K562 (cell line): ENCODE data around the gene FHIT. TPM values are rescaled to one million over a fixed set of nuclear protein-coding genes. Genes with fewer than 3 reads are reported as not detected.

ENCODE experiments used
- ATF1 ChIP-seq, 2 experiments: fragments of 450-650 bp in 1 of 2; IDR thresholded peaks; 2 replicates each; pipeline ENCODE4 v1.6.1; 2016; ENCODE audit warnings: missing compliant biosample characterization in 1 of 2, missing genetic modification characterization in 1 of 2
- CBX8 ChIP-seq: fragments of 200-600 bp; sonication (generic); IDR thresholded peaks from 2 replicates; pipeline ENCODE4 v1.6.1; 2012; ENCODE audit warnings: borderline replicate concordance, mixed run types, low read depth, mild to moderate bottlenecking, moderate library complexity, mixed read lengths, low read length, control low read depth, inconsistent platforms; ENCODE audit not compliant: poor library complexity, severe bottlenecking; ENCODE audit errors: extremely low read depth
- CHCHD3 ChIP-seq: fragments of 250-450 bp; sonication (Bioruptor Pico); IDR thresholded peaks from 2 replicates; pipeline ENCODE4 v2.1.2; 2022; ENCODE audit warnings: mild to moderate bottlenecking
- HMGN3 ChIP-seq: IDR thresholded peaks from 2 replicates; pipeline ENCODE4 v1.6.1; 2011; ENCODE audit warnings: borderline replicate concordance, low read depth, mild to moderate bottlenecking, mixed read lengths, low read length; ENCODE audit not compliant: insufficient read length; ENCODE audit errors: extremely low read depth
- KDM1A ChIP-seq, 2 experiments: fragments of 450-650 bp; IDR thresholded peaks; 2 replicates each; pipeline ENCODE4 v1.6.1; 2016; ENCODE audit warnings: mild to moderate bottlenecking in 2 of 2
- KLF6 ChIP-seq: fragments of 250-450 bp; sonication (Bioruptor Pico); IDR thresholded peaks from 2 replicates; pipeline ENCODE4 v1.4.0; 2020; ENCODE audit warnings: mild to moderate bottlenecking, moderate library complexity, borderline replicate concordance
- PHB2 ChIP-seq: fragments of 450-650 bp; IDR thresholded peaks from 2 replicates; pipeline ENCODE4 v1.6.1; 2017; ENCODE audit warnings: low read depth
- RBM15 ChIP-seq: fragments of 200-400 bp; formaldehyde crosslinking; IDR thresholded peaks from 2 replicates; pipeline ENCODE4 v1.6.1; 2018; ENCODE audit warnings: mild to moderate bottlenecking, low read length, moderate library complexity; ENCODE audit not compliant: insufficient read depth
- RUNX1 ChIP-seq: sonication (generic); IDR thresholded peaks from 2 replicates; pipeline ENCODE4 v1.6.1; 2016; ENCODE audit warnings: antibody characterized with exemption, low read depth
- SMAD4 ChIP-seq: fragments of 250-450 bp; sonication (Bioruptor Pico); conservative IDR thresholded peaks from 2 replicates; pipeline ENCODE4 v1.8.0; 2021; ENCODE audit warnings: inconsistent platforms, mild to moderate bottlenecking, moderate library complexity
- SNRNP70 ChIP-seq: fragments of 200-400 bp; formaldehyde crosslinking; optimal IDR thresholded peaks from 2 replicates; pipeline ENCODE3; 2017; ENCODE audit warnings: low read depth, low read length
- SUPT5H ChIP-seq: fragments of 450-650 bp; IDR thresholded peaks from 2 replicates; pipeline ENCODE4 v1.6.1; 2016
- ZC3H4 ChIP-seq: sonication (generic); formaldehyde crosslinking; IDR thresholded peaks from 2 replicates; pipeline ENCODE4 v1.9.0; 2021; ENCODE audit warnings: missing genetic modification reagents, borderline replicate concordance
- ZNF121 ChIP-seq: sonication (generic); formaldehyde crosslinking; conservative IDR thresholded peaks from 2 replicates; pipeline ENCODE4 v1.8.0; 2022; ENCODE audit warnings: missing genetic modification reagents
- ZNF24 ChIP-seq: fragments of 450-650 bp; IDR thresholded peaks from 2 replicates; pipeline ENCODE4 v1.6.1; 2016
- ZNF583 ChIP-seq: fragments of 250-450 bp; sonication (Bioruptor Pico); IDR thresholded peaks from 2 replicates; pipeline ENCODE4 v1.4.0; 2020
- polyA plus RNA-seq, 8 experiments: library from polyadenylated mRNA; depleted of rRNA in 4 of 8; stranded (reverse) in 5 of 8; unstranded in 3 of 8; fragments of >200 nt; fragmentation: Nextera tagmentation in 2 of 8; fragmentation: Illumina TruSeq in 1 of 8; extraction: Ambion mirVana in 2 of 8; extraction: Trizol in 1 of 8; gene quantifications; 2 replicates each; pipeline versions ENCODE4 v1.2.1 to v1.2.3, GENCODE V29; 2011 to 2014; ENCODE audit warnings: inconsistent platforms in 1 of 8, missing spikeins in 1 of 8
- total RNA-seq, 7 experiments: library from RNA; depleted of rRNA in 6 of 7; stranded (reverse); fragments of >200 nt in 6 of 7; fragmentation: Illumina TruSeq in 2 of 7; extraction: Trizol in 2 of 7; gene quantifications; 2 replicates each; pipeline versions ENCODE4 v1.2.1 to v1.2.3, GENCODE V29; 2011 to 2021; ENCODE audit warnings: low replicate concordance in 1 of 7
- TF ChIP-seq, protein P1 (sequence below): IDR thresholded peaks from 3 replicates; pipeline ENCODE4 v1.6.1; 2011; ENCODE audit warnings: borderline replicate concordance, mild to moderate bottlenecking; ENCODE audit not compliant: insufficient read length, insufficient read depth
- TF ChIP-seq, protein P2 (sequence below): fragments of 250-450 bp; sonication (Bioruptor Pico); IDR thresholded peaks from 2 replicates; pipeline ENCODE4 v1.5.0; 2021; ENCODE audit warnings: mild to moderate bottlenecking, borderline replicate concordance
- TF ChIP-seq, protein P3 (sequence below): fragments of 250-450 bp; sonication (Bioruptor Pico); IDR thresholded peaks from 2 replicates; pipeline ENCODE4 v1.8.0; 2022; ENCODE audit warnings: inconsistent platforms
- TF ChIP-seq, protein P4 (sequence below): sonication (generic); formaldehyde crosslinking; IDR thresholded peaks from 2 replicates; pipeline ENCODE4 v1.8.0; 2022; ENCODE audit warnings: mild to moderate bottlenecking, missing genetic modification reagents, borderline replicate concordance

The FHIT gene
- total and polyA plus RNA-seq, 9 of the 15 experiments (the other 6 are each of a cell fraction or from before 2014, with no cell fraction given) = 1.7 to 9.1 (median 4.3) TPM

DNA sequence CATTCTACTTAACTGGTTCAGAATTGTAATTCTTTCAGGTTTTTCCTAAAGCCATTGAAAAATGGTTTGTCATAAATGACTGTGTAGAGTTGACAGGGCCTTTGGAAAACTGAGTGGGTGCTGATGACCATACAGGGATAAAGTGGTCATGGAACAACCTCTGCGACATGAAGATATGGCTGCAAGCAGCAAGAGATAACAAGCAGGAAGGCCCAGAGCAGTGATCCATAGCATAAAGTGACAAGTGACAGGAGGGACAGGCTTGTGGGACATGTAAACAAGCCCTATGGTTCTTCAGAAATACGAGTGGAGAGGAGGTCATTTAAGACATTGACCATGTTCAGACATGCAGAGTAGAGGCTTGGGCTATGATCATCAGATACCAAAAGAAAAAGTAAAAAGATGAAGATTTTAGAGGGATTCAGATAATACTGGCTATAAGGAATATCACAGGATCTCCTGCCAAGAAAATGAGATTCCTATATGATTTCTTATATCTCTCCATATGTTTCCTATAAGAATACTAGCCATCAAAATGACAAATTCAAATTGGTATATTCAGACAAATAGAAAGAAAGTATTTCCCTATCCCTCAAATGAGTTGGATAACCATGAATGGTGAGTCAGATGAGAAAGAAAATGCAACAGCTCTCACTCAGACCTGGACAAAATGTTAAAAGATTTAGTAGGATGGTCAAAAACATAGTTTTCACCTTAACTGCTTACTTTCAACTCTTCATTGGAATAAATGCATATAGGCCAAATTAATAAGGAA, 1373.8 kb downstream of the FHIT start (continued):
- TF ChIP-seq CBX8 (no peak), ZNF121 (CRISPR knock-in tag) (no peak), ZNF24 (no peak), RBM15 (no peak), SUPT5H (no peak), KDM1A (IDR thresholded peaks at IDR 0.05) (peak; percentile 19 to 23; a peak in 1 of 4 replicates), RUNX1 (no peak), ZC3H4 (CRISPR knock-in tag) (no peak), SNRNP70 (no peak), SMAD4 (CRISPR knock-in tag) (0 out of 2 replicates have a peak, but pooled peaks have one; percentile 29), ATF1 (CRISPR knock-in tag; IDR thresholded peaks at IDR 0.05) (no peak), ATF1 (tag; IDR thresholded peaks at IDR 0.05) (0 out of 2 replicates have a peak, but pooled peaks have one; percentile 25), PHB2 (peak; percentile 41; the same call in 1 of the 2 replicates), CHCHD3 (CRISPR knock-in tag) (no peak), ZNF583 (CRISPR knock-in tag) (no peak), KLF6 (CRISPR knock-in tag) (no peak), HMGN3 (no peak)
- TF ChIP-seq, protein P1, sequence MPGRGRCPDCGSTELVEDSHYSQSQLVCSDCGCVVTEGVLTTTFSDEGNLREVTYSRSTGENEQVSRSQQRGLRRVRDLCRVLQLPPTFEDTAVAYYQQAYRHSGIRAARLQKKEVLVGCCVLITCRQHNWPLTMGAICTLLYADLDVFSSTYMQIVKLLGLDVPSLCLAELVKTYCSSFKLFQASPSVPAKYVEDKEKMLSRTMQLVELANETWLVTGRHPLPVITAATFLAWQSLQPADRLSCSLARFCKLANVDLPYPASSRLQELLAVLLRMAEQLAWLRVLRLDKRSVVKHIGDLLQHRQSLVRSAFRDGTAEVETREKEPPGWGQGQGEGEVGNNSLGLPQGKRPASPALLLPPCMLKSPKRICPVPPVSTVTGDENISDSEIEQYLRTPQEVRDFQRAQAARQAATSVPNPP = no peak
- TF ChIP-seq, protein P2, sequence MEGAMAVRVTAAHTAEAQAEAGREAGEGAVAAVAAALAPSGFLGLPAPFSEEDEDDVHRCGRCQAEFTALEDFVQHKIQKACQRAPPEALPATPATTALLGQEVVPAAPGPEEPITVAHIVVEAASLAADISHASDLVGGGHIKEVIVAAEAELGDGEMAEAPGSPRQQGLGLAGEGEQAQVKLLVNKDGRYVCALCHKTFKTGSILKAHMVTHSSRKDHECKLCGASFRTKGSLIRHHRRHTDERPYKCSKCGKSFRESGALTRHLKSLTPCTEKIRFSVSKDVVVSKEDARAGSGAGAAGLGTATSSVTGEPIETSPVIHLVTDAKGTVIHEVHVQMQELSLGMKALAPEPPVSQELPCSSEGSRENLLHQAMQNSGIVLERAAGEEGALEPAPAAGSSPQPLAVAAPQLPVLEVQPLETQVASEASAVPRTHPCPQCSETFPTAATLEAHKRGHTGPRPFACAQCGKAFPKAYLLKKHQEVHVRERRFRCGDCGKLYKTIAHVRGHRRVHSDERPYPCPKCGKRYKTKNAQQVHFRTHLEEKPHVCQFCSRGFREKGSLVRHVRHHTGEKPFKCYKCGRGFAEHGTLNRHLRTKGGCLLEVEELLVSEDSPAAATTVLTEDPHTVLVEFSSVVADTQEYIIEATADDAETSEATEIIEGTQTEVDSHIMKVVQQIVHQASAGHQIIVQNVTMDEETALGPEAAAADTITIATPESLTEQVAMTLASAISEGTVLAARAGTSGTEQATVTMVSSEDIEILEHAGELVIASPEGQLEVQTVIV = no peak
- TF ChIP-seq, protein P3, sequence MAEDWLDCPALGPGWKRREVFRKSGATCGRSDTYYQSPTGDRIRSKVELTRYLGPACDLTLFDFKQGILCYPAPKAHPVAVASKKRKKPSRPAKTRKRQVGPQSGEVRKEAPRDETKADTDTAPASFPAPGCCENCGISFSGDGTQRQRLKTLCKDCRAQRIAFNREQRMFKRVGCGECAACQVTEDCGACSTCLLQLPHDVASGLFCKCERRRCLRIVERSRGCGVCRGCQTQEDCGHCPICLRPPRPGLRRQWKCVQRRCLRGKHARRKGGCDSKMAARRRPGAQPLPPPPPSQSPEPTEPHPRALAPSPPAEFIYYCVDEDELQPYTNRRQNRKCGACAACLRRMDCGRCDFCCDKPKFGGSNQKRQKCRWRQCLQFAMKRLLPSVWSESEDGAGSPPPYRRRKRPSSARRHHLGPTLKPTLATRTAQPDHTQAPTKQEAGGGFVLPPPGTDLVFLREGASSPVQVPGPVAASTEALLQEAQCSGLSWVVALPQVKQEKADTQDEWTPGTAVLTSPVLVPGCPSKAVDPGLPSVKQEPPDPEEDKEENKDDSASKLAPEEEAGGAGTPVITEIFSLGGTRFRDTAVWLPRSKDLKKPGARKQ (CRISPR knock-in tag) = no peak
- TF ChIP-seq, protein P4, sequence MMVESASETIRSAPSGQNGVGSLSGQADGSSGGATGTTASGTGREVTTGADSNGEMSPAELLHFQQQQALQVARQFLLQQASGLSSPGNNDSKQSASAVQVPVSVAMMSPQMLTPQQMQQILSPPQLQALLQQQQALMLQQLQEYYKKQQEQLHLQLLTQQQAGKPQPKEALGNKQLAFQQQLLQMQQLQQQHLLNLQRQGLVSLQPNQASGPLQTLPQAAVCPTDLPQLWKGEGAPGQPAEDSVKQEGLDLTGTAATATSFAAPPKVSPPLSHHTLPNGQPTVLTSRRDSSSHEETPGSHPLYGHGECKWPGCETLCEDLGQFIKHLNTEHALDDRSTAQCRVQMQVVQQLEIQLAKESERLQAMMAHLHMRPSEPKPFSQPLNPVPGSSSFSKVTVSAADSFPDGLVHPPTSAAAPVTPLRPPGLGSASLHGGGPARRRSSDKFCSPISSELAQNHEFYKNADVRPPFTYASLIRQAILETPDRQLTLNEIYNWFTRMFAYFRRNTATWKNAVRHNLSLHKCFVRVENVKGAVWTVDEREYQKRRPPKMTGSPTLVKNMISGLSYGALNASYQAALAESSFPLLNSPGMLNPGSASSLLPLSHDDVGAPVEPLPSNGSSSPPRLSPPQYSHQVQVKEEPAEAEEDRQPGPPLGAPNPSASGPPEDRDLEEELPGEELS (CRISPR knock-in tag) = no peak
